ENCODE data around the gene LRP2. TPM values are rescaled to one million over a fixed set of nuclear protein-coding genes. Genes with fewer than 3 reads are reported as not detected.

Gene LRP2
- total and polyA plus RNA-seq, 10 of the 15 experiments (the other 5 are each of a cell fraction or from before 2014, with no cell fraction given) = 0.01 to 0.19 (median 0.06) TPM; not detected in 5

- H3K9ac ChIP-seq (ENCODE audit: control insufficient read depth, insufficient read depth, low read length) = no peak overlapping the region
- ATAC-seq = no peak
- no peaks in the 10 kb centered on the region for H3K79me2 ChIP-seq (ENCODE audit: control insufficient read depth, insufficient read depth, low read length)
- H4K20me1 ChIP-seq (ENCODE audit: control insufficient read depth, insufficient read depth) = no peaks in the 10 kb centered on the region
- TF ChIP-seq SREBF2 (IDR thresholded peaks at IDR 0.05; ENCODE audit: low read length) (no peak), CBX3 (IDR thresholded peaks at IDR 0.05; ENCODE audit: borderline replicate concordance, low read depth) (no peak), YBX1 (IDR thresholded peaks at IDR 0.05) (no peak), SRF (IDR thresholded peaks at IDR 0.05; ENCODE audit: low read depth in 2 of 2, low read length in 2 of 2) (no peak), IRF3 (IDR thresholded peaks at IDR 0.05) (no peak), ZNF622 (IDR thresholded peaks at IDR 0.05) (no peak), USF1 (IDR thresholded peaks at IDR 0.05; ENCODE audit: borderline replicate concordance, extremely low read length, insufficient read depth, low read depth, low read length) (no peak), HSF1 (IDR thresholded peaks at IDR 0.05; ENCODE audit: low read depth, low read length) (no peak), LARP7 (IDR thresholded peaks at IDR 0.05) (no peak), IRF4 (IDR thresholded peaks at IDR 0.05; ENCODE audit: low read depth, low read length) (no peak), RELB (IDR thresholded peaks at IDR 0.05; ENCODE audit: low read depth) (no peak), TARDBP (IDR thresholded peaks at IDR 0.05; ENCODE audit: borderline replicate concordance) (no peak)
- no peak overlapping the region for H2AFZ ChIP-seq (ENCODE audit: control insufficient read depth, low read depth, low read length)
- H3K4me3 ChIP-seq = no peak overlapping the region
- H3K27ac ChIP-seq (ENCODE audit: control insufficient read depth, insufficient read depth) = no peak overlapping the region
- BruUV-seq (replicated peaks) = no TSS peak
- intact Hi-C loops (cut with micrococcal nuclease; ENCODE audit: unreplicated experiment) (no loop called here), in situ Hi-C loops (cut with MboI) (no loop called here)
- no peaks in the 10 kb centered on the region for H3K36me3 ChIP-seq (ENCODE audit: control insufficient read depth in 2 of 2, insufficient read depth in 2 of 2, low read length in 1 of 2)
- no peak for DNase-seq (ENCODE audit: low read depth, low spot score)
- ChIA-PET POLR2A (no interaction called here), RAD21 (ENCODE audit: unreplicated experiment) (no interaction called here), SMC1A (ENCODE audit: uncharacterized antibody, unreplicated experiment) (no interaction called here), CTCF (no interaction called here)
- WGBS (ENCODE audit: insufficient coverage, insufficient replicate concordance, low lambda C conversion rate, missing lambda C conversion rate) = 5% methylated on average over 4 of the region's 4 CpGs
- no peaks in the 10 kb centered on the region for H3K9me3 ChIP-seq (replicated peaks; ENCODE audit: control insufficient read depth, insufficient read depth, low read length)
- no peak for FAIRE-seq
- no peaks in the 10 kb centered on the region for H3K27me3 ChIP-seq (replicated peaks in 1 of 2; ENCODE audit: control insufficient read depth in 2 of 2, insufficient read depth in 2 of 2, low read length in 1 of 2)
- no peaks in the 10 kb centered on the region for H3K4me1 ChIP-seq (ENCODE audit: control insufficient read depth, insufficient read depth, low read length)
- H3K4me2 ChIP-seq (ENCODE audit: control insufficient read depth, insufficient read depth) = no peak overlapping the region
These were observed 60.0 kb downstream of the LRP2 start for GRCh38 chr2:169302364-169302763.

Measured in GM12878 (cell line).